Measurements from ENCODE around the gene OBP2A.

DNA sequence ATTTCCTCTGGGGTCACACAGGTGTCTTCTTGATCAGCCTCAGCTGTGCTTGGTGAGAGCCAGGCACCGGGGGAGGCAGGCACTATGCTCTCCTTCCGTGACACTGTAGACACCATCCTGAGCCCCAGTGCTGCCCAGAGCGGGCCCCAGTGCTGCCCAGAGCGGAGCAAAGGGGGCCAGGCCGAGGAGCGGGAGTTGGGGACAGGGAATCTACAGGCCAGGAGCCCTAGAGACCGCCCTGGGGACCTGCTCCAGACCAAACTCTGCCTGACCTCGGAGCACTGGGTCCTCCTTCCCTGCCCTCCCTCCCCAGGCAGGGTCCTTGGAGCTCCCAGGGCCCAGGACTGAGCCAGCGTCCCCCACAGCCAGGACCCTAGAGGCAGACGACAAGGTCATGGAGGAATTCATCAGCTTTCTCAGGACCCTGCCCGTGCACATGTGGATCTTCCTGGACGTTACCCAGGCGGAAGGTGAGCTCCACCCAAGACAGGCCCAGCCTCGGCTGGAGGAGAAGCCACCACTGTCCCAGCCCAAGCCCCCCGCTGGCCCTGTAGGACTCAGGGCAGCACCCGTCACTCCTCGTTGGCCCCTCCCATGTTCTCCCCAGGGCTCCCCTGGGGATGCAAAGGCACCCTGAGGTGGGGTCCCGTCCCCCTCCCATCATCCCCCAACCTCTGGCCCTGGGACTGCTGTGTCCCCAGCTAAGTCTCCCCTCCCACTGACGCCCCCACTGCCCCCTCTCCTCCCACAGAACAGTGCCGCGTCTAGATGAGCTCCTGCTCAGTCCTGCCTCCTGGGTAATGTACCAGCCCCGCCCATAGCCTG, 45.8 kb downstream of the OBP2A start:
- TF ChIP-seq, protein P1, sequence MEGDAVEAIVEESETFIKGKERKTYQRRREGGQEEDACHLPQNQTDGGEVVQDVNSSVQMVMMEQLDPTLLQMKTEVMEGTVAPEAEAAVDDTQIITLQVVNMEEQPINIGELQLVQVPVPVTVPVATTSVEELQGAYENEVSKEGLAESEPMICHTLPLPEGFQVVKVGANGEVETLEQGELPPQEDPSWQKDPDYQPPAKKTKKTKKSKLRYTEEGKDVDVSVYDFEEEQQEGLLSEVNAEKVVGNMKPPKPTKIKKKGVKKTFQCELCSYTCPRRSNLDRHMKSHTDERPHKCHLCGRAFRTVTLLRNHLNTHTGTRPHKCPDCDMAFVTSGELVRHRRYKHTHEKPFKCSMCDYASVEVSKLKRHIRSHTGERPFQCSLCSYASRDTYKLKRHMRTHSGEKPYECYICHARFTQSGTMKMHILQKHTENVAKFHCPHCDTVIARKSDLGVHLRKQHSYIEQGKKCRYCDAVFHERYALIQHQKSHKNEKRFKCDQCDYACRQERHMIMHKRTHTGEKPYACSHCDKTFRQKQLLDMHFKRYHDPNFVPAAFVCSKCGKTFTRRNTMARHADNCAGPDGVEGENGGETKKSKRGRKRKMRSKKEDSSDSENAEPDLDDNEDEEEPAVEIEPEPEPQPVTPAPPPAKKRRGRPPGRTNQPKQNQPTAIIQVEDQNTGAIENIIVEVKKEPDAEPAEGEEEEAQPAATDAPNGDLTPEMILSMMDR (IDR thresholded peaks at IDR 0.05 in 2 of 3, conservative IDR thresholded peaks at IDR 0.05 in 1 of 3; ENCODE audit: control insufficient read depth in 2 of 3, extremely low read depth in 1 of 3, insufficient read depth in 1 of 3, low read depth in 3 of 3, low read length in 3 of 3): no peak
- no peak for TF ChIP-seq NFIC (IDR thresholded peaks at IDR 0.05; ENCODE audit: low read depth, low read length)
- no peak for TF ChIP-seq EGR1 (IDR thresholded peaks at IDR 0.05; ENCODE audit: borderline replicate concordance in 1 of 2, low read depth in 2 of 2, low read length in 2 of 2)
- no peak for TF ChIP-seq JUND (IDR thresholded peaks at IDR 0.05; ENCODE audit: low read depth, low read length)
- no peak for TF ChIP-seq SPI1 (IDR thresholded peaks at IDR 0.05; ENCODE audit: borderline replicate concordance, insufficient read depth, low read depth, low read length)
- no peak for TF ChIP-seq TCF12 (IDR thresholded peaks at IDR 0.05; ENCODE audit: low read depth, low read length)
- TF ChIP-seq SREBF2 (IDR thresholded peaks at IDR 0.05; ENCODE audit: low read length): no peak
- TF ChIP-seq SREBF1 (IDR thresholded peaks at IDR 0.05; ENCODE audit: low read length): no peak
- TF ChIP-seq SP1 (IDR thresholded peaks at IDR 0.05; ENCODE audit: low read depth, low read length): no peak
- TF ChIP-seq, protein P2, sequence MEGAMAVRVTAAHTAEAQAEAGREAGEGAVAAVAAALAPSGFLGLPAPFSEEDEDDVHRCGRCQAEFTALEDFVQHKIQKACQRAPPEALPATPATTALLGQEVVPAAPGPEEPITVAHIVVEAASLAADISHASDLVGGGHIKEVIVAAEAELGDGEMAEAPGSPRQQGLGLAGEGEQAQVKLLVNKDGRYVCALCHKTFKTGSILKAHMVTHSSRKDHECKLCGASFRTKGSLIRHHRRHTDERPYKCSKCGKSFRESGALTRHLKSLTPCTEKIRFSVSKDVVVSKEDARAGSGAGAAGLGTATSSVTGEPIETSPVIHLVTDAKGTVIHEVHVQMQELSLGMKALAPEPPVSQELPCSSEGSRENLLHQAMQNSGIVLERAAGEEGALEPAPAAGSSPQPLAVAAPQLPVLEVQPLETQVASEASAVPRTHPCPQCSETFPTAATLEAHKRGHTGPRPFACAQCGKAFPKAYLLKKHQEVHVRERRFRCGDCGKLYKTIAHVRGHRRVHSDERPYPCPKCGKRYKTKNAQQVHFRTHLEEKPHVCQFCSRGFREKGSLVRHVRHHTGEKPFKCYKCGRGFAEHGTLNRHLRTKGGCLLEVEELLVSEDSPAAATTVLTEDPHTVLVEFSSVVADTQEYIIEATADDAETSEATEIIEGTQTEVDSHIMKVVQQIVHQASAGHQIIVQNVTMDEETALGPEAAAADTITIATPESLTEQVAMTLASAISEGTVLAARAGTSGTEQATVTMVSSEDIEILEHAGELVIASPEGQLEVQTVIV (IDR thresholded peaks at IDR 0.05; ENCODE audit: borderline replicate concordance, partially characterized antibody): no peak
- no peak for TF ChIP-seq CBX3 (IDR thresholded peaks at IDR 0.05; ENCODE audit: borderline replicate concordance, low read depth)
- no peak for TF ChIP-seq ATF3 (IDR thresholded peaks at IDR 0.05; ENCODE audit: borderline replicate concordance, extremely low read depth, low read depth, low read length)
- no peak for TF ChIP-seq POLR2AphosphoS5 (IDR thresholded peaks at IDR 0.05; ENCODE audit: low read length)
- TF ChIP-seq CBX5 (IDR thresholded peaks at IDR 0.05; ENCODE audit: low read depth): no peak

Measured in GM12878 (cell line).